ENCODE measurements around the gene CCDC183. TPM values are rescaled to one million over a fixed set of nuclear protein-coding genes. Genes with fewer than 3 reads are reported as not detected.

The CCDC183 gene
- total and polyA plus RNA-seq, 4 donors, result 0.38 to 4.6 (median 2.2) TPM

GRCh38 chr9:136774416-136775045, 21.6 kb upstream of the CCDC183 start:
- Histone ChIP-seq H3K9me3 (ENCODE audit: control insufficient read depth in 4 of 4, insufficient read depth in 3 of 4, low read length in 3 of 4) (peaks cover 0 to 7% (median 2%) of the 10 kb centered on the region in 4 donors), H3K36me3 (ENCODE audit: control insufficient read depth in 4 of 4, insufficient read depth in 4 of 4, low read length in 4 of 4) (no peaks in the 10 kb centered on the region), H3K9ac (ENCODE audit: insufficient read depth in 1 of 2, low read length in 2 of 2) (no peak overlapping the region), H3K4me1 (ENCODE audit: control insufficient read depth in 5 of 5, insufficient read depth in 5 of 5, low read length in 5 of 5) (peaks cover 0 to 2% (median 0%) of the 10 kb centered on the region in 5 donors), H3K4me3 (no peak overlapping the region), H3K27me3 (ENCODE audit: control insufficient read depth in 3 of 3, insufficient read depth in 3 of 3, low read length in 2 of 3) (no peaks in the 10 kb centered on the region), H3K27ac (ENCODE audit: low read depth in 1 of 2, low read length in 1 of 2) (no peak overlapping the region)
- 90 to 91% methylated on average over 12 of the region's 12 CpGs for WGBS, 2 donors
- ATAC-seq (ENCODE audit: insufficient read depth, low FRiP score) (no peak), DNase-seq (no peak)
- TF ChIP-seq CTCF (IDR thresholded peaks at IDR 0.05; ENCODE audit: control extremely low read depth, extremely low read depth), result no peak

GRCh38 chr9:136775191-136775590, 20.9 kb upstream of the CCDC183 start:
- WGBS, 2 donors, result 81 to 93% methylated on average over 6 of the region's 6 CpGs
- Histone ChIP-seq H3K9me3 (ENCODE audit: control insufficient read depth in 4 of 4, insufficient read depth in 3 of 4, low read length in 3 of 4) (peaks cover 0 to 7% (median 2%) of the 10 kb centered on the region in 4 donors), H3K9ac (ENCODE audit: insufficient read depth in 1 of 2, low read length in 2 of 2) (no peak overlapping the region), H3K4me1 (ENCODE audit: control insufficient read depth in 5 of 5, insufficient read depth in 5 of 5, low read length in 5 of 5) (peaks cover 0 to 2% (median 0%) of the 10 kb centered on the region in 5 donors), H3K36me3 (ENCODE audit: control insufficient read depth in 4 of 4, insufficient read depth in 4 of 4, low read length in 4 of 4) (no peaks in the 10 kb centered on the region), H3K27ac (ENCODE audit: low read depth in 1 of 2, low read length in 1 of 2) (no peak overlapping the region), H3K27me3 (ENCODE audit: control insufficient read depth in 3 of 3, insufficient read depth in 3 of 3, low read length in 2 of 3) (no peaks in the 10 kb centered on the region), H3K4me3 (no peak overlapping the region)
- DNase-seq (no peak), ATAC-seq (ENCODE audit: insufficient read depth, low FRiP score) (no peak)
- TF ChIP-seq CTCF (IDR thresholded peaks at IDR 0.05; ENCODE audit: control extremely low read depth, extremely low read depth), result no peak

GRCh38 chr9:136776947-136777346, 19.2 kb upstream of the CCDC183 start:
- ATAC-seq (ENCODE audit: insufficient read depth, low FRiP score) (no peak), DNase-seq (no peak)
- H3K9ac ChIP-seq (ENCODE audit: insufficient read depth in 1 of 2, low read length in 2 of 2), result no peak overlapping the region
- peaks cover 0 to 7% (median 2%) of the 10 kb centered on the region in 4 donors for H3K9me3 ChIP-seq (ENCODE audit: control insufficient read depth in 4 of 4, insufficient read depth in 3 of 4, low read length in 3 of 4)
- no peak for TF ChIP-seq CTCF (IDR thresholded peaks at IDR 0.05; ENCODE audit: control extremely low read depth, extremely low read depth)
- H3K27me3 ChIP-seq (ENCODE audit: control insufficient read depth in 3 of 3, insufficient read depth in 3 of 3, low read length in 2 of 3), result no peaks in the 10 kb centered on the region
- WGBS, 2 donors, result 50 to 58% methylated on average over 7 of the region's 7 CpGs
- no peak overlapping the region for H3K27ac ChIP-seq (ENCODE audit: low read depth in 1 of 2, low read length in 1 of 2)
- no peaks in the 10 kb centered on the region for H3K36me3 ChIP-seq (ENCODE audit: control insufficient read depth in 4 of 4, insufficient read depth in 4 of 4, low read length in 4 of 4)
- H3K4me3 ChIP-seq, result no peak overlapping the region
- peaks cover 0 to under 1% (median 0%) of the 10 kb centered on the region in 5 donors for H3K4me1 ChIP-seq (ENCODE audit: control insufficient read depth in 5 of 5, insufficient read depth in 5 of 5, low read length in 5 of 5)

- Histone ChIP-seq H3K27me3 (ENCODE audit: control insufficient read depth in 3 of 3, insufficient read depth in 3 of 3, low read length in 2 of 3) (no peaks in the 10 kb centered on the region), H3K9me3 (ENCODE audit: control insufficient read depth in 4 of 4, insufficient read depth in 3 of 4, low read length in 3 of 4) (peaks cover 0 to 7% (median 2%) of the 10 kb centered on the region in 4 donors), H3K4me1 (ENCODE audit: control insufficient read depth in 5 of 5, insufficient read depth in 5 of 5, low read length in 5 of 5) (no peaks in the 10 kb centered on the region), H3K9ac (ENCODE audit: insufficient read depth in 1 of 2, low read length in 2 of 2) (no peak overlapping the region), H3K27ac (ENCODE audit: low read depth in 1 of 2, low read length in 1 of 2) (no peak overlapping the region), H3K36me3 (ENCODE audit: control insufficient read depth in 4 of 4, insufficient read depth in 4 of 4, low read length in 4 of 4) (no peaks in the 10 kb centered on the region), H3K4me3 (no peak overlapping the region)
- TF ChIP-seq CTCF (IDR thresholded peaks at IDR 0.05; ENCODE audit: control extremely low read depth, extremely low read depth), result no peak
- no peak for DNase-seq
- ATAC-seq (ENCODE audit: insufficient read depth, low FRiP score), result no peak
- 82 to 85% methylated on average over 14 of the region's 14 CpGs for WGBS, 2 donors
Observed at GRCh38 chr9:136777359-136777758, 18.8 kb upstream of the CCDC183 start.

Measured in lung (tissue), 12 donors.